NCI-H1105 (cell line): Measurements from ENCODE around the gene IQCE.

ENCODE experiments used
- DNase-seq: peaks from one replicate; lab custom pipeline; 2025; lab: John Stamatoyannopoulos, UW

IQCE gene

GRCh38 chr7:2646680-2647571 is 88.1 kb downstream of the IQCE start:
- no peak for DNase-seq

DNA sequence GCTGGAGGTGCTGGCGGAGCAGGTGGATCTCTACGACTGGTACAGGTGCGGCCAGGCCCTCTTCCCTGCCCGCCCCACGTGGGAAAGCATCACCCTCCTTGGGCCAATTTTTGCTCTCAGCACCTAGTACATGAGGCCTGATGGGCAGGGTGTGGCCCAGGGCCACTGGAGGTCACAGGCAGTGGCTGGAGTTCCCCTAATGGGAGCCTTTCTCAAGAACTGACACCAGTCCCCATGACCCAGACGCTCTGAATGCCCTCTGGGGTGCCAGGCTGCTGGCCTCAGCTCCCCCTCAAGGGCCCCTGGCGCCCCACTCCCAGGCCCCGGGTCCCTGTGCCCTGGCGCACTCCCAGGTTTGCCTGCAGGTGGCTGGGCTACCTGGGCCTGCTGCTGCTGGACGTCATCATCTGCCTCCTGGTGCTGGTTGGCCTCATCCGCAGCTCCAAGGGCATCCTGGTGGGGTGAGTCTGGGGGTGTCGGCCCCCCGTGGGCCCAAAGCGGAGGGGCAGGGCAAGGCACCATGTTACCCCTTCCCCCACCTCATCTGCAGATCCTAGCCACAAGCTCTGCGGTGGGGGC is 88.9 kb downstream of the IQCE start:
- no peak for DNase-seq

DNA sequence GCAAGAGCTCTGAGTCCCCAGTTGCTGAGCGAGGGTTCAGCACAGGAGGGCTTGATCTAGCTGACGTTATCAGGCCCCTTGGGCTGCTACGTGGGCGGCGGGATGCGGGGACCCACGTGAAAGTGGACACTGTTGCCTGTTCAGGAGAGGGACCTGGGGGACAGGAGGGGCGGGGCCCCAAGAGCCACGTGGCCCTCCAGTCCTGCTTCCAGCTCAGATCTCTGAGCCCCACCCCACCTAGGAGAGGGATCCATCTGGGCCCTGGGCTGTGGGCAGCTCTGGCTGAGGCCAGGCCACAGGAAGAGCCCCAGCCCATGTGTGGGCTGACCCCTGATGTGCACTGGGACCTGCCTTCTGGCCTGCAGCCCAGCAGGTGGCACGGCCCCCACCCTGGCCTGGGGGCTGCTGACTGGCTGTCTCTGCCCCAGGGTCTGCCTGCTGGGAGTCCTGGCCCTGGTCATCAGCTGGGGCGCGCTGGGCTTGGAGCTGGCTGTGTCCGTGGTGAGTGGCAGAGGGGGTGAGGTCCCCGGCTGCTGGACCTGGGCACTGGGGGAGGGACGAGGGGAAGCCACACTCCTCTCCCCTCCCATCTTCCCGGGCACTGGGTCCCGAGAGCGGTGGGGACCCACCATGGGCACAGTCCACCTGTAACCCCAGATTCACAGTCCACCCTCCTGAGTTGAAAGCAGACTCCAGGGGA is 90.5 kb downstream of the IQCE start:
- DNase-seq: no peak

GRCh38 chr7:2649991-2650390 is 91.2 kb downstream of the IQCE start:
- DNase-seq: no peak

DNA sequence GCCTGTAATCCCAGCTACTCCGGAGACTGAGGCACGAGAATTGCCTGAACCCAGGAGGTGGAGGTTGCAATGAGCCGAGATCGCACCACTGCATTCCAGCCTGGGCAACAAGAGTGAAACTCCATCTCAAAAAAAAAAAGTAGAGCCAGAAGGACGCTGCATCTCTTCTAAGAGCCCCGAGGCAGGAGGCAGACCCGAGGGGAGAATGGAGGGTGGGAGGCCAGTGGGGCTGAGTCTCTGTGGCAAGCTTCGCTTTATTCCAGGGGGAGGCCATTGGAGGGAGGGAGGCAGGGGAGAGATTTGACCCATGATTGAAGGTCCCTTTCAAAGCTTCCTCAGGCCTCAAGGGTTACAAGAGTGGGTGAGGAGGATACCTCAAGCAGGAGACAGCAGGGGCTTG is 91.7 kb downstream of the IQCE start:
- DNase-seq: no peak

DNA sequence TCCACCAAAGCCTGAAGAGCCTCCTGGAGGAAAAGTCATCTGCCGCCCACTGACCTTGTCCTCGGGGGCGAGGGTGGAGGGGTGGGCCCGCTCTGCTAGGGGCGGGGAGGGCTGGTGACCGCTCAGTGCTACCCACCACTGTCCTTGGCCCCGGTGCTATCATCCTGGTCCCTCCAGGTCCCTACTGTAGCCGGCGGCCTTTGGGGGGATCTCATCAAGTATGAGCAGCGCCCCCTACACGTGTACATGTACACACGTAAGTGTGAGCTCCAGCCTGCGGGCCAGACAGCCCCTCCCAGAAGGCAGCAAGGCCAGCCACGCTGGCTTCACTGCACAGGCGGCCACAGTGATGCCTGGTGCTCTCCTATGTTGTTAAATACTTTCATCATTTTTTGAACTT is 92.6 kb downstream of the IQCE start:
- DNase-seq: no peak

DNA sequence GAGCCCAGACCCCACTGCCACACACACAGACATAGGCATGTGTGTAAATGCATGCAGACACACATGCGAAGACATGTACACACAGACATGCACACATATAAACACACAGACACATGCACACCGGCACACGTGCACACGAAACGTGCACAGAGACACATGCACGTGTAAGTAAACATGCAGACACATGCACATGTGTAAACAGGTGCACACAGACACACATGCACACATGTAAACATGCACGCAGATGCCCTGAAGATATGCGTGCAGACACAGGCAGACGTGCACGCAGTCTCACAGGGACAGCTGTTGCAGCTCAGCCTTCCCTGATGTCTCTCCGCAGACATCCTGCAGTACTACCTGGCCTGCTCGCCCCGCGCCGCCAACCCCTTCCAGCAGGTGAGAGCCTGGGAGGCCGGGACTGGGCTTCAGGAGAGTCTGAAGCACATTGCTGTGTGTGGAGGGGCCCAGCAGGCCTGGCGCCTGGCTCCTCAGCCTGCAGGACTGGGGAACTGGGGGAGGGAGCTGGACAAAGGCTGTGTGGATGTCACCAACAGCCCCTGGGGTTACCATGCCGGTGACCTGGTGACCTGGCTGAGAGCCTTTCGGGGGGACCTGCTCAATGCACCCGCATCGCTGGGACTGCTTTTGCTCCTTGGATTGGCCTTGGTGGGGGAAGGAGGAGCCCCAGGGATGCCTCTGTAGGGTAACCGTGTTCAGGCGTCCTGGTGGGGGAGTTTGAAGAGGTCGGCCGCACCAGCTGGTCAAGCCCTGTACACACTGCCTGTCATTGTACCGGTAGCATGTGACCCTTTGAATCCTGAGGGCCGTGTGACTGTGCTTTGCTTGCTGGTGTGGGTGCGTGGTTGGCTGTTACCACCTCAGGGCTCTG is 93.3 kb downstream of the IQCE start:
- no peak for DNase-seq

- DNase-seq: no peak
These were observed 93.9 kb downstream of the IQCE start for GRCh38 chr7:2652736-2653060.

DNA sequence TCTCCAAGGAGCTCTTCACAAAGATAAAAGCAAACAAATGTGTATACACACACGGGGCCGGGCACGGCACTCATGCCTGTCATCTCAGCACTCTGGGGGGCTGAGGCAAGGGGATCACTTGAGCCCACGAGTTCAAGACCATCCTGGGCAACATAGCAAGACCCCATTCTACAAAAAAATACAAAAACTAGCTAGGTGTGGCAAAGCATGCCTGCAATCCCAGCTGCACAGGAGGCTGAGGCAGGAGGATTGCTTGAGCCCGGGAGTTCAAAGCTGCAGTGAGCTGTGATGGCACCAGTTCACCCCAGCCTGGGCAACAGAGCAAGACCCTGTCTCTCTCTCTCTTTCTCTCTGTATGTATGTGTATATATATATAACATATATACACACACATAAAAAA is 95.3 kb downstream of the IQCE start:
- DNase-seq: no peak

GRCh38 chr7:2655870-2656614 is 97.3 kb downstream of the IQCE start:
- no peak for DNase-seq

DNA sequence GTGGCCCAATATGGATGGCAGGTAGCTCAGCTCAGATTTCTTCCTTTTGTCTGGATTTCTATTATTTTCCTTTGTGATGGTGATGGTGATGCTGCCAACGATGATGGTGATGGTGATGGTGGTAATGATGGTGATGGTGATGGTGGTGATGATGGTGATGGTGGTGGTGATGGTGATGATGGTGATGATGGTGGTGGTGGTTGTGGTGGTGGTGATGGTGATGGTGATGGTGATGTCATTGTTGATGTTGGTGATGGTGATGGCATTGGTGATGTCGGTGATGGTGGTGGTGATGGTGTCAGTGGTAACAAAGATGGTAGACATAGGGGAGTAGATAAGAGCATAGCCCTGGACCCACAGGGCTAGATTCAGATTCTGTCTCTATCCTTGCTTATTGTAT is 98.4 kb downstream of the IQCE start:
- no peak for DNase-seq

DNA sequence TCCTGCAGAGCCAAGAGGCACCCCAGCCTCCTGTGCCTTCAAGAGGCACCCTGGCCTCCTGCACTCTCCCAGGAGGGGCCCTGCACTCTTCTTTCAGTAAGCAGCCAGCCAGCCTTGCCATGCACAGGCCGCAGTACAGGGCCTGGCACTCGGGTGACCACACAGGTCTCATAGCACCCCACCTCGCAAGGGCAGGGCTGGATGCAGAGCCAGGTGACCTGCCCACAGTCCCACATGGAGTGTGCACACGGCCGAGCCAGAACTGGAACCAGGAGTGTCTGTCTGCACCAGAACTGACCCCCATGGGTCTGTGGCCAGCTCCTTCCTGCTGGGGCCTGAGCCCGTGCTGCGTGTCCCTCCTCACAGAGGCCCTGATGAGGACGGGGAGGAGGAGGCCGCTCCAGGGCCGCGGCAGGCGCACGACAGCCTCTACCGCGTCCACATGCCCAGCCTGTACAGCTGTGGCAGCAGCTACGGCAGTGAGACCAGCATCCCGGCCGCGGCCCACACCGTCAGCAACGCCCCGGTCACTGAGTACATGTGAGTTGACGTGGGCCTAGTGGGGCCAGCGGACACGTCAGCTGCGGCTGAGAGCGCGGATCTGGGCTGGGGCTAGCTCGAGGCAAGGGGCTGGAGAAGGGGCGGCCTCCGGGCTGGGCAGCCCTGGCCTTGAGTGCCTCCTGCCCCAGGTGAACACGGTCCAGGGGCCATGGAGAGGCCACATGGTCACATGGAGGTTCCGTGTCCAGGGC is 99.3 kb downstream of the IQCE start:
- no peak for DNase-seq

DNA sequence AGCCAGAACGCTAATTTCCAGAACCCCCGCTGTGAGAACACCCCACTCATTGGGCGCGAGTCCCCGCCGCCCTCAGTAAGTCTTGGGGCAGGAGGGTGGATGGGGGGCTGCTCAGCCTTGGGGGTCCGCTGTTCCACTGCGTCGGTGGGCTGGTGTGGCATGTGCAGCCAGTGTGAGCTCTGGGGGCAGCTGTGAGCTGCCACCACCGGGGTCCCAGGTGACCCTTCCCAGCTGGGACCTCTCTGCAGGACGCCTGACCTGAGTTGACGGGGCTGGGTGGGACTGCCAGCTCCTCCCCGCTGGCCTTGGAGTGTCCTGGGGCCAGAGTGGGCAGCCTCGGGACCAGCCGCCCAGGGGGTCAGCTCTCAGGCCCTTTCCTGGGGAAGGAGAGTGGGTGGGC is 100.2 kb downstream of the IQCE start:
- no peak for DNase-seq

DNA sequence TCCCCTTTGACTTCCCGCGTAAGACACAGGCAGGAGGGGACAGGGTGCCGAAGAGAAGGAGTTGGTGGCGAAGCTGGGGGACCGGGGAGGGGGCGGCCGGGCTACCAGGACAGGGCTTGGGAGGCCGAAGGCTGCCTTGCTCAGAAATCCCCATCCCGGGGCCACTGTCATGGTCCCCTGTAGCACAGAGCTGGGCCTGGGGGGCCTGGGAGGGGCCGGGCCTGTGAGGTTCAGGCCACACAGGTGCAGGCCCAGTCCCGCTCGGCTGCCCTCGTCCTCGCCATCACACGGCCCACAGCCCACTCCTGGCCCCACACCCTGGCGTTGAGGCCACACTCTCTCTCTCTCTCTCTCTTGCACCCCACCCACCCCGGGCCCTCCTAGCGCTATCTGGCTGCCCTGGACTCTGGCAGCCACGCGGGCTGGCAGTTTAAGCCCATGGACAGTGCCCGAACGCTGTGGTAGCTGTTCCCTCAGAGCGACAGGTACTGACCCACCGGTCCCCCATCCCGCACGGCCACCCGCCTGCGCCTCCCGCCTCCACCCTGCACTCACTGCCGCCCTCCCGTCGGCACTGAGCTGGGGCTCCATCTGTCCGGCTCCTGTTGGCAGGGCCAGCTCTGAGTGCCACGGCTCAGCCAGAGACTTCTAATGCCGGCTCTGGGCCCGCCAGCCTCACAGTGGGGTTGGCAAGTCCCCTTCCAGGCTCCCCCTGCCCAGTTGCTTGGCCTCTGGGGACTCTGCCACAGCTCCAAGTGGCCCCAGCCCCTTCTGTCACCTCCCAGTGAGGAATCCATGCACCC is 101.0 kb downstream of the IQCE start:
- DNase-seq: no peak

DNA sequence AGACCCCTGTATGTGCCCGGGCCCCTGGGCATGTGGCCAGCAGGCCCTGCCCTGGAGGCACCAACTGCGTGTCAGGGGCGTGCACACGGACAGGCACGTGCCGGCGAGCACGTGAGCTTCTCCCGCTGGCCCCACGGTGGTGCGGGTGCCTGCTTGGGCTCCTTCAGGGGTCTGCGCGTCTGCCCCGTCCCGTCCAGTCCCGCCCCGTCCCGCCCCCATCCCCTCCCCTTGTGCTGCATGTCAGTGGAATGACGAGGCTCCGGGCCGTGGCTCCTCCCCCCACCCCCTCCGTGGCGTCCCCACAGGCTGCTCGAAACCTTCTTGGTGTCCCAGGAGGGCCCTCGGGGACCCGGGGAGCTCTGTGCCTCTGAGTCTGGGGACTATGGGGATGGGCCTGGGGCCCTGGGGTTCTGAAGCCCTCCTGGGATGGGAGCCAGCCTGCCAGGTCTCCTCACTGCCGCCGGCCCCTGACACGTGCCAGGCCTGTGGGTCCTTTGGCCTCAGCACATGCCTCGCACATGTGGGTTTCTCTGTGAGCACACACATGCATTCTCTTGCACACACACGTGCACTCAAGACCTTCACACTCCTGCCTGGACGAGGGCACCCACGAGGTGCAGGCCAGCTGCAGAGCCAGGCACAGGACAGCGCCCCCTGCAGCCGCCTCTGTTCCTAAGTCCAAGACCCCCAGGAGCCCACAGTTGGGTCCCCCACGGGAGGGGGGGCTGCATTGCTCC is 101.7 kb downstream of the IQCE start:
- no peak for DNase-seq

GRCh38 chr7:2661096-2661449 is 102.3 kb downstream of the IQCE start:
- no peak for DNase-seq

GRCh38 chr7:2661602-2662272 is 103.0 kb downstream of the IQCE start:
- DNase-seq: no peak

- DNase-seq: no peak
These were observed 103.7 kb downstream of the IQCE start for GRCh38 chr7:2662273-2663120.
